ENCODE data around the gene NTN5. TPM values are rescaled to one million over a fixed set of nuclear protein-coding genes. Genes with fewer than 3 reads are reported as not detected.

Gene NTN5
- total RNA-seq, 1 experiment from 2014 or later: 0.55 TPM

- Histone ChIP-seq H3K4ac (ENCODE audit: low read depth, low read length) (no peak overlapping the region), H3K9me3 (ENCODE audit: control insufficient read depth, low read depth, low read length) (no peaks in the 10 kb centered on the region)
These were observed 49.4 kb upstream of the NTN5 start for GRCh38 chr19:48722196-48722708.

More at GRCh38 chr19:48722196-48722708, 49.4 kb upstream of the NTN5 start:
- Histone ChIP-seq H3K4me2 (ENCODE audit: insufficient read depth, insufficient read length, low read length) (no peak overlapping the region), H3K18ac (ENCODE audit: insufficient read length, low read depth, low read length) (no peak overlapping the region), H4K5ac (ENCODE audit: insufficient read length, low read depth, low read length) (no peak overlapping the region), H4K8ac (replicated peaks; ENCODE audit: insufficient read length, low read depth, low read length) (no peak overlapping the region), H3K23me2 (ENCODE audit: insufficient read length, low read depth, low read length, poor library complexity, severe bottlenecking) (no peaks in the 10 kb centered on the region), H3K9ac (ENCODE audit: extremely low read depth, insufficient read length, low read length) (no peak overlapping the region), H2AK5ac (ENCODE audit: insufficient read length, low read length) (no peak overlapping the region), H2BK5ac (ENCODE audit: insufficient read length, low read length) (no peak overlapping the region), H3T11ph (ENCODE audit: low read length) (no peak overlapping the region), H3K79me1 (ENCODE audit: insufficient read depth, low read depth, low read length, poor library complexity, severe bottlenecking) (no peaks in the 10 kb centered on the region), H3K14ac (ENCODE audit: insufficient read depth, low read length) (no peak overlapping the region), H3K79me2 (ENCODE audit: insufficient read depth, low read length) (no peaks in the 10 kb centered on the region), H2BK120ac (ENCODE audit: low read depth, low read length, poor library complexity, severe bottlenecking) (no peak overlapping the region), H3K23ac (ENCODE audit: insufficient read length, low read depth, low read length) (no peak overlapping the region), H3K27me3 (ENCODE audit: insufficient read depth, low read length) (no peaks in the 10 kb centered on the region), H2AFZ (ENCODE audit: low read length) (no peak overlapping the region), H2BK12ac (ENCODE audit: insufficient read length, low read depth, low read length) (no peak overlapping the region), H2BK20ac (ENCODE audit: low read depth, low read length, poor library complexity, severe bottlenecking) (no peak overlapping the region), H3K56ac (ENCODE audit: insufficient read length, low read depth, low read length) (no peak overlapping the region), H4K20me1 (ENCODE audit: control insufficient read depth, insufficient read depth, insufficient read length) (no peaks in the 10 kb centered on the region), H3K27ac (ENCODE audit: insufficient read length, low read depth, low read length) (no peak overlapping the region), H2BK15ac (ENCODE audit: low read depth, low read length) (no peak overlapping the region), H4K91ac (ENCODE audit: insufficient read length, low read depth, low read length) (no peak overlapping the region), H3K4me1 (ENCODE audit: insufficient read depth, low read length) (no peaks in the 10 kb centered on the region; the same call in 1 of the 2 replicates)
- Mint-ChIP-seq H3K4me1 (peaks cover 21 to 31% of the 10 kb centered on the region in 2 experiments), H3K4me3 (peak overlapping the region in 1 of 2 experiments; percentile 10; a peak in 1 of 5 replicates), H3K27me3 (ENCODE audit: low read depth) (no peaks in the 10 kb centered on the region; the same call in 1 of the 2 replicates), H3K9me3 (no peaks in the 10 kb centered on the region), H3K36me3 (ENCODE audit: insufficient read depth in 1 of 3, low read depth in 3 of 3) (peaks cover 0 to 4% (median 4%) of the 10 kb centered on the region in 3 experiments; a peak in 3 of 7 replicates), H3K27ac (no peak overlapping the region; a peak in 1 of 7 replicates)
- no peak for DNase-seq
- no CpG with 5 or more reads among the region's 11 CpGs for WGBS (ENCODE audit: extremely low coverage, insufficient read length, low lambda C conversion rate)
- TF ChIP-seq, protein P1, sequence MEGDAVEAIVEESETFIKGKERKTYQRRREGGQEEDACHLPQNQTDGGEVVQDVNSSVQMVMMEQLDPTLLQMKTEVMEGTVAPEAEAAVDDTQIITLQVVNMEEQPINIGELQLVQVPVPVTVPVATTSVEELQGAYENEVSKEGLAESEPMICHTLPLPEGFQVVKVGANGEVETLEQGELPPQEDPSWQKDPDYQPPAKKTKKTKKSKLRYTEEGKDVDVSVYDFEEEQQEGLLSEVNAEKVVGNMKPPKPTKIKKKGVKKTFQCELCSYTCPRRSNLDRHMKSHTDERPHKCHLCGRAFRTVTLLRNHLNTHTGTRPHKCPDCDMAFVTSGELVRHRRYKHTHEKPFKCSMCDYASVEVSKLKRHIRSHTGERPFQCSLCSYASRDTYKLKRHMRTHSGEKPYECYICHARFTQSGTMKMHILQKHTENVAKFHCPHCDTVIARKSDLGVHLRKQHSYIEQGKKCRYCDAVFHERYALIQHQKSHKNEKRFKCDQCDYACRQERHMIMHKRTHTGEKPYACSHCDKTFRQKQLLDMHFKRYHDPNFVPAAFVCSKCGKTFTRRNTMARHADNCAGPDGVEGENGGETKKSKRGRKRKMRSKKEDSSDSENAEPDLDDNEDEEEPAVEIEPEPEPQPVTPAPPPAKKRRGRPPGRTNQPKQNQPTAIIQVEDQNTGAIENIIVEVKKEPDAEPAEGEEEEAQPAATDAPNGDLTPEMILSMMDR (conservative IDR thresholded peaks at IDR 0.05): no peak
